ENCODE data around the gene KNDC1.

GRCh38 chr10:133196936-133197758 is 37.1 kb downstream of the KNDC1 start:
- TF ChIP-seq, protein P1, sequence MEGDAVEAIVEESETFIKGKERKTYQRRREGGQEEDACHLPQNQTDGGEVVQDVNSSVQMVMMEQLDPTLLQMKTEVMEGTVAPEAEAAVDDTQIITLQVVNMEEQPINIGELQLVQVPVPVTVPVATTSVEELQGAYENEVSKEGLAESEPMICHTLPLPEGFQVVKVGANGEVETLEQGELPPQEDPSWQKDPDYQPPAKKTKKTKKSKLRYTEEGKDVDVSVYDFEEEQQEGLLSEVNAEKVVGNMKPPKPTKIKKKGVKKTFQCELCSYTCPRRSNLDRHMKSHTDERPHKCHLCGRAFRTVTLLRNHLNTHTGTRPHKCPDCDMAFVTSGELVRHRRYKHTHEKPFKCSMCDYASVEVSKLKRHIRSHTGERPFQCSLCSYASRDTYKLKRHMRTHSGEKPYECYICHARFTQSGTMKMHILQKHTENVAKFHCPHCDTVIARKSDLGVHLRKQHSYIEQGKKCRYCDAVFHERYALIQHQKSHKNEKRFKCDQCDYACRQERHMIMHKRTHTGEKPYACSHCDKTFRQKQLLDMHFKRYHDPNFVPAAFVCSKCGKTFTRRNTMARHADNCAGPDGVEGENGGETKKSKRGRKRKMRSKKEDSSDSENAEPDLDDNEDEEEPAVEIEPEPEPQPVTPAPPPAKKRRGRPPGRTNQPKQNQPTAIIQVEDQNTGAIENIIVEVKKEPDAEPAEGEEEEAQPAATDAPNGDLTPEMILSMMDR (IDR thresholded peaks at IDR 0.05): no peak
- no peak for TF ChIP-seq POLR2A (IDR thresholded peaks at IDR 0.05)
